HepG2 (cell line): ENCODE data around the gene METTL16. TPM values are rescaled to one million over a fixed set of nuclear protein-coding genes. Genes with fewer than 3 reads are reported as not detected.
A peak's percentile ranks its signal among the peaks of the same experiment; 100 is the strongest.

Experiments
- BCLAF1 ChIP-seq: fragments of 450-650 bp; IDR thresholded peaks from 2 replicates; pipeline ENCODE4 v1.6.1; 2017; ENCODE audit warnings: mild to moderate bottlenecking
- SP2 ChIP-seq: sonication (generic); formaldehyde crosslinking; IDR thresholded peaks from 2 replicates; pipeline ENCODE4 v1.5.1; 2020; ENCODE audit warnings: mild to moderate bottlenecking, missing genetic modification reagents
- ZEB1 ChIP-seq: IDR thresholded peaks from 2 replicates; pipeline ENCODE4 v1.6.1; 2012; ENCODE audit warnings: mild to moderate bottlenecking, low read depth, inconsistent platforms; ENCODE audit not compliant: insufficient replicate concordance
- ZFP62 ChIP-seq: sonication (generic); formaldehyde crosslinking; IDR thresholded peaks from 2 replicates; pipeline ENCODE4 v1.4.0; 2020; ENCODE audit warnings: missing genetic modification reagents
- ZKSCAN5 ChIP-seq: sonication (generic); formaldehyde crosslinking; IDR thresholded peaks from 2 replicates; pipeline ENCODE4 v1.5.1; 2020; ENCODE audit warnings: mild to moderate bottlenecking, missing genetic modification reagents
- ZNF292 ChIP-seq: sonication (generic); formaldehyde crosslinking; IDR thresholded peaks from 2 replicates; pipeline ENCODE4 v1.8.1; 2022; ENCODE audit warnings: mild to moderate bottlenecking, low read depth, missing genetic modification reagents, borderline replicate concordance
- ZNF318 ChIP-seq: sonication (generic); formaldehyde crosslinking; IDR thresholded peaks from 2 replicates; pipeline ENCODE4 v1.4.0; 2020; ENCODE audit warnings: mild to moderate bottlenecking, missing genetic modification reagents
- ZNF607 ChIP-seq: sonication (generic); formaldehyde crosslinking; IDR thresholded peaks from 2 replicates; pipeline ENCODE4 v1.5.1; 2020; ENCODE audit warnings: missing genetic modification reagents, mild to moderate bottlenecking, borderline replicate concordance
- ZNF766 ChIP-seq: sonication (generic); formaldehyde crosslinking; IDR thresholded peaks from 2 replicates; pipeline ENCODE4 v1.5.0; 2020; ENCODE audit warnings: missing genetic modification reagents, borderline replicate concordance
- ZNF776 ChIP-seq: sonication (generic); formaldehyde crosslinking; IDR thresholded peaks from 2 replicates; pipeline ENCODE4 v1.4.0; 2020; ENCODE audit warnings: mild to moderate bottlenecking, missing genetic modification reagents
- polyA plus RNA-seq, 8 experiments: library from polyadenylated mRNA; depleted of rRNA in 3 of 8; stranded (reverse) in 7 of 8; unstranded in 1 of 8; fragments of >200 nt; fragmentation: Illumina TruSeq in 4 of 8; extraction: Trizol in 4 of 8; gene quantifications; 2 replicates each; pipeline versions ENCODE4 v1.2.1 to v1.2.3, GENCODE V29; 2011 to 2016; ENCODE audit warnings: low read depth in 4 of 8, missing spikeins in 1 of 8, mixed read lengths in 1 of 8; ENCODE audit not compliant: insufficient read depth in 1 of 8
- total RNA-seq, 5 experiments: library from RNA; depleted of rRNA; stranded (reverse); fragments of >200 nt; fragmentation: Illumina TruSeq; extraction: Trizol; gene quantifications; 2 replicates each; pipeline ENCODE4 v1.2.3, GENCODE V29; 2016; ENCODE audit warnings: low read depth in 1 of 5
- TF ChIP-seq, protein P1 (sequence below): sonication (generic); formaldehyde crosslinking; IDR thresholded peaks from 2 replicates; pipeline ENCODE4 v1.4.0; 2020; ENCODE audit warnings: missing genetic modification reagents

METTL16 gene
- total and polyA plus RNA-seq, 2 of the 13 experiments (the other 11 are each of a cell fraction or from before 2014, with no cell fraction given) = 11.6 to 18.5 TPM

DNA sequence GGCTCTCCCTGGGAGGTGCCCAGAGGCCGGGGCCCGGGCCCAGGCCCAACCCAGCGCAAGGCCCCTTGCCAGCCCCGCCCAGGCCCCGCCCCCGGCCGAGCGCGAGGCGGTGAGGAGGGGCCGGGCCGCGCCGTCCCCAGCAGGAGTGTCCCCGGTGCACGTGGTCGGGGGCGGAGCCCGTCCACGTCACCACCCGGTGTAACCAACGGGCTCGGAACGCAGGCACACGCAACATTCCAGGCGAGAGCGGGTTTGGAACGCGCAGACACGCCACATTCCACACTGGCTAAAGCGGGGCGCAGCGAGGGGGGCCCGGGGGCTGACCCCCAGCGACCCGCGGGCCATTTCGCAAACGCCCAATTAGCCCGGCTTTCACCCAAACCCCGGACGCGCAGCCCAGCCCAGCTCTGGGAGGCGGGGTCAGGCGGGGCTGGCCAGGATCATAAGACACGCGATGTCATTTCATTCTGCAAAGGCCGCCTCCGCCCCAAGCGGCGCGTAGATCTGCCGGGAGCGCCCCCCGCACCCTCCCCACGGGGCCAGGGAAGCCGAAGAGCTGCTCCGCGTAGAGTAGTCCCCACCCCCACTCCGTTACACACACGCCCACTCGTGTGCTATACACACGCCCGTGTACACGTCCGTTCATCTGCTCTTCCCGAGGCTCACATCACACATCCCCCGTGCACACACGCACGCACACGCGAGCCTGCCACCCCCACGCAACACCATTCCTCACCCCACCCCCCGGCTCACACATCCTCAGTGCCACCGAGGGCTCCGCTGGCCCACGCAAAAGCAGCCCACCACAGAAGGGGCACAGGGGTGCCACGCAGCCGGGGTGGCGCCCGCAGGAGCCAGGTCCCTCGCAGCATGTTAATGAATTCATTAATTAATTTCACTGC, 111.9 kb downstream of the METTL16 start (continued):
- TF ChIP-seq, protein P1, sequence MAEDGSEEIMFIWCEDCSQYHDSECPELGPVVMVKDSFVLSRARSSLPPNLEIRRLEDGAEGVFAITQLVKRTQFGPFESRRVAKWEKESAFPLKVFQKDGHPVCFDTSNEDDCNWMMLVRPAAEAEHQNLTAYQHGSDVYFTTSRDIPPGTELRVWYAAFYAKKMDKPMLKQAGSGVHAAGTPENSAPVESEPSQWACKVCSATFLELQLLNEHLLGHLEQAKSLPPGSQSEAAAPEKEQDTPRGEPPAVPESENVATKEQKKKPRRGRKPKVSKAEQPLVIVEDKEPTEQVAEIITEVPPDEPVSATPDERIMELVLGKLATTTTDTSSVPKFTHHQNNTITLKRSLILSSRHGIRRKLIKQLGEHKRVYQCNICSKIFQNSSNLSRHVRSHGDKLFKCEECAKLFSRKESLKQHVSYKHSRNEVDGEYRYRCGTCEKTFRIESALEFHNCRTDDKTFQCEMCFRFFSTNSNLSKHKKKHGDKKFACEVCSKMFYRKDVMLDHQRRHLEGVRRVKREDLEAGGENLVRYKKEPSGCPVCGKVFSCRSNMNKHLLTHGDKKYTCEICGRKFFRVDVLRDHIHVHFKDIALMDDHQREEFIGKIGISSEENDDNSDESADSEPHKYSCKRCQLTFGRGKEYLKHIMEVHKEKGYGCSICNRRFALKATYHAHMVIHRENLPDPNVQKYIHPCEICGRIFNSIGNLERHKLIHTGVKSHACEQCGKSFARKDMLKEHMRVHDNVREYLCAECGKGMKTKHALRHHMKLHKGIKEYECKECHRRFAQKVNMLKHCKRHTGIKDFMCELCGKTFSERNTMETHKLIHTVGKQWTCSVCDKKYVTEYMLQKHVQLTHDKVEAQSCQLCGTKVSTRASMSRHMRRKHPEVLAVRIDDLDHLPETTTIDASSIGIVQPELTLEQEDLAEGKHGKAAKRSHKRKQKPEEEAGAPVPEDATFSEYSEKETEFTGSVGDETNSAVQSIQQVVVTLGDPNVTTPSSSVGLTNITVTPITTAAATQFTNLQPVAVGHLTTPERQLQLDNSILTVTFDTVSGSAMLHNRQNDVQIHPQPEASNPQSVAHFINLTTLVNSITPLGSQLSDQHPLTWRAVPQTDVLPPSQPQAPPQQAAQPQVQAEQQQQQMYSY (CRISPR knock-in tag) = peak; percentile 88
- TF ChIP-seq ZEB1 (no peak), BCLAF1 (no peak), SP2 (CRISPR knock-in tag) (peak; percentile 51), ZNF292 (CRISPR knock-in tag) (no peak), ZNF776 (0 out of 2 replicates have a peak, but pooled peaks have one; percentile 54), ZNF766 (CRISPR knock-in tag) (peak; percentile 77; the same call in 1 of the 2 replicates), ZNF318 (CRISPR knock-in tag) (0 out of 2 replicates have a peak, but pooled peaks have one; percentile 31), ZNF607 (CRISPR knock-in tag) (peak; percentile 92), ZKSCAN5 (CRISPR knock-in tag) (no peak), ZFP62 (CRISPR knock-in tag) (no peak)
